ENCODE data around the gene ABCA4.
A peak's percentile ranks its signal among the peaks of the same experiment; 100 is the strongest.

Gene ABCA4

DNA sequence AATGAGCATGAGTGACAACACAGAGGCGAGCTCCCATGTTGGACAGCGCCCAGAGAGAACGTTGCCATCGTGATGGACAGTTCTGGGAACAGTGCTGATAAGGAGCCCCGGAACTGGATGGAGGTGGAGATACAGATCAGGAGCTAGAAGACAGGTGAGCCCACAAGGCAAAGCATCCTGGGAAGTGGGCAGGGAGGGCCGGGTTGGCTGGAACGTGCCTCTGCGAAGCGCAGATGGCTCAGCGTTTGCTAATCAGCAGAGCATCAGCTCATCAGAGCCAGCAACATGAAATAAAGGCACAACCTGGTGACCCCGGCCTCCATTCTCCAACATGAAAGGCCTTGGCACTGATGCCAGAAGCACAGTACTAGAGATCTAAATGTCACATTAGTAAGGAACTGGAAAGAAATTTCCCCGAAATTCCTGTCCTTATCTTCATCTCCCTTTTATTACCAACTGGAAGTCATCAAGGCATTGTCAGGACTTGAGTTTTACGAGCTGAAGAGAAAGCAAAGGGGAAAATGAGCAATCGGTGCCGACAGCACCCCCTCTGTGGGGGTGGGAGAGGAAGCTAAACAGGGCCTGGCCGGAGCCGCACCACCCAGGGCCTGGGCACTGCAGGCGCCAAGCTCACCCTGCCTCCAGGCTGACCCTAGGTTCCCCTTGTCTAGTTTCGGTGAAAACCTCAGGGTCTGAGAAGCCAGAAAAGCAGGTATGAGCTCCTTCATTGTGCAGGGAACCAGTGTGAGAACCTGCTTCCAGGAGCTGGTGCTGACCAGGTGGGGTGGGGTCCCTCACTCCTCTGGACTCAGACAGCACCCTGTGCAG lies 19.9 kb downstream of the ABCA4 start:
- peaks cover 8% of the 10 kb centered on the region for H3K27me3 Mint-ChIP-seq
- H3K4me3 Mint-ChIP-seq = no peak overlapping the region
- no peaks in the 10 kb centered on the region for H3K4me1 Mint-ChIP-seq
- H3K27ac Mint-ChIP-seq = no peak overlapping the region
- no peaks in the 10 kb centered on the region for H3K36me3 Mint-ChIP-seq
- no peaks in the 10 kb centered on the region for H3K9me3 Mint-ChIP-seq

GRCh38 chr1:94100129-94100784 lies 20.7 kb downstream of the ABCA4 start:
- Mint-ChIP-seq H3K4me1 (no peaks in the 10 kb centered on the region), H3K36me3 (no peaks in the 10 kb centered on the region), H3K27me3 (peaks cover 8% of the 10 kb centered on the region), H3K4me3 (no peak overlapping the region), H3K27ac (no peak overlapping the region), H3K9me3 (no peaks in the 10 kb centered on the region)

- H3K4me3 Mint-ChIP-seq = no peak overlapping the region
- H3K36me3 Mint-ChIP-seq = no peaks in the 10 kb centered on the region
- H3K27ac Mint-ChIP-seq = no peak overlapping the region
- no peaks in the 10 kb centered on the region for H3K4me1 Mint-ChIP-seq
- no peaks in the 10 kb centered on the region for H3K9me3 Mint-ChIP-seq
- peaks cover 4% of the 10 kb centered on the region for H3K27me3 Mint-ChIP-seq
These were observed 21.6 kb downstream of the ABCA4 start for GRCh38 chr1:94099303-94099702.

- Mint-ChIP-seq H3K27ac (no peak overlapping the region), H3K4me3 (no peak overlapping the region), H3K27me3 (peaks cover 4% of the 10 kb centered on the region), H3K4me1 (no peaks in the 10 kb centered on the region), H3K36me3 (no peaks in the 10 kb centered on the region), H3K9me3 (no peaks in the 10 kb centered on the region)
These were observed 22.3 kb downstream of the ABCA4 start for GRCh38 chr1:94098585-94099111.

DNA sequence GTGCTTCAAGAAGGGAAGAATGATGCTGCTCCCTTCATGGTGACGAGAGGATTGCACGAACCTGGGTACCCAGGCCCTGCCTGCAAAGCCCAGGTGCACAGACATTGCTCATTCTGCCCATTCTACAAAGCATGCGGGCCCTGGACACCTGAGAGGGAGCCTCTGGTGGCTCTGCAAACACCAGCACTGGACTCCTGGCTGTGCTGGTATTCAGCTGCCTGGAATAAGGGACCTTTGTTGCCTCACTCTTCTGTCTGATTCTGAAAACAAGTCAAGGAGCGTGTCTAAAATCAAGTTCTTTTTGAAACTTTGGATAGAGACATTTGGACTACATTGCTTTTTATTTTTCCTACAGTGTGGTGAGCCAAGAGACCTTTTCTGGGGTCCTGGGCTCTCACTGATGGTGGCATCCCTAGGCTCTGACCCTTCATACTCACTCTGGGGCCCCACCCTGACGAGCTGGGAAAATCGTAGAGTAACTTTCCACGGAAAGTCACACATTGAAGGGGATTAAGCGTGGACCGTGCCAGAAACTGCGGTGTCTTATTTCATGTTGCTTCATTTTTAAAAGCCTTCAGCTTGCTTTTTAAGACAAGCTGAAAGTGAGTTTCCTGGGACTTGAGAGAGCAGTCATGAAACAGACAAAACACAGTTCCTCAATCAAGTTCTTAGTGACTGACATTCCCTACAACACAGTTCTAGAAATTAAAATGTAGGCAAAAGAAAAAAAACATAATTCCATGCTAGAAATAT lies 24.0 kb downstream of the ABCA4 start:
- Mint-ChIP-seq H3K27ac (no peak overlapping the region), H3K27me3 (peaks cover 1% of the 10 kb centered on the region), H3K9me3 (no peaks in the 10 kb centered on the region), H3K4me3 (no peak overlapping the region), H3K4me1 (peaks cover 10% of the 10 kb centered on the region), H3K36me3 (no peaks in the 10 kb centered on the region)

- H3K27me3 Mint-ChIP-seq = no peaks in the 10 kb centered on the region
- no peak overlapping the region for H3K27ac Mint-ChIP-seq
- peaks cover 16% of the 10 kb centered on the region for H3K4me1 Mint-ChIP-seq
- H3K9me3 Mint-ChIP-seq = no peaks in the 10 kb centered on the region
- H3K4me3 Mint-ChIP-seq = no peak overlapping the region
- no peaks in the 10 kb centered on the region for H3K36me3 Mint-ChIP-seq
These were observed 25.0 kb downstream of the ABCA4 start for GRCh38 chr1:94095744-94096469.

- Mint-ChIP-seq H3K4me1 (peaks cover 16% of the 10 kb centered on the region), H3K27me3 (peaks cover 3% of the 10 kb centered on the region), H3K27ac (no peak overlapping the region), H3K4me3 (no peak overlapping the region), H3K9me3 (no peaks in the 10 kb centered on the region), H3K36me3 (no peaks in the 10 kb centered on the region)
These were observed 25.8 kb downstream of the ABCA4 start for GRCh38 chr1:94095112-94095637.

- no peaks in the 10 kb centered on the region for H3K36me3 Mint-ChIP-seq
- H3K27ac Mint-ChIP-seq = no peak overlapping the region
- H3K4me3 Mint-ChIP-seq = no peak overlapping the region
- peaks cover 3% of the 10 kb centered on the region for H3K27me3 Mint-ChIP-seq
- no peaks in the 10 kb centered on the region for H3K9me3 Mint-ChIP-seq
- H3K4me1 Mint-ChIP-seq = peaks cover 16% of the 10 kb centered on the region
These were observed 26.4 kb downstream of the ABCA4 start for GRCh38 chr1:94094469-94095111.

DNA sequence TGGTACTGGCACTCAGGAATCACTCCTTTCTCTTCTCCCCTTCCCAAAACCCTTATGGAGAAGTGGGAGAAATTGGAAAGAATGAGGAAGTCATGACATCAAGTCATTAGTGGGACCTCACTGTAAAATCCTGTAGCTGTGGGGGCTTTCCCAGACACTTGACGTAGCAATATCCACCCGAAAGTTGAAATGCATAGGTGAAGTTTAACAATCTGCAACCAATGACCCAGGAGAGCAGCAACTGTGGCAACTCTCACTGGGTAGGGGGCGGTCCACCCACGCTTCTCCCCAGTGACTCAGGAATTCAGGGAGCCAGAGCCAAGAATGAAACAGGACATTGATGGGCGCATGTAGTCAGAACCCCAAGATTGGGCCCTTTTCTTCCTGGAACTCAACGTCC lies 27.0 kb downstream of the ABCA4 start:
- Mint-ChIP-seq H3K9me3 (no peaks in the 10 kb centered on the region), H3K4me1 (peaks cover 16% of the 10 kb centered on the region), H3K27me3 (peaks cover 3% of the 10 kb centered on the region), H3K27ac (peak overlapping the region; percentile 4), H3K36me3 (no peaks in the 10 kb centered on the region), H3K4me3 (no peak overlapping the region)

DNA sequence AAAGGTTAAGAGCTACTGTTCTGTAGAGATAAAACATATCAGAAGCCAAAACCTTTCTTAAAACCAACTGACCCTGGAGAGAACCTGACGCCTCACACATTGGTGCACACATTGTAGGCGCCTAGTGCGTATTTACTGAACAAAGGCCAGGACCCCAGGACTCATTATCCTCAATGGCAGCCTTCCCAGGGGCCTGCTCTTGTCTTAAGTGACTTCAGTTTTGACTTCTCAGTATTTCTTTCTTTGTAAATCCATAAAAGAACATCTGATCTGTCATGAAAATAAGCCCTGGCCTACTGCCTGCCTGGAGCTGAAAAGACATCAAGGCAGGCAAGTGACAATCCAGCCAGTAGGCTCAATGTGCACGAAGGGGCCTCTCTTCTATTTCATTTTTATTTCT lies 27.6 kb downstream of the ABCA4 start:
- peaks cover 4% of the 10 kb centered on the region for H3K27me3 Mint-ChIP-seq
- peaks cover 16% of the 10 kb centered on the region for H3K4me1 Mint-ChIP-seq
- H3K36me3 Mint-ChIP-seq = no peaks in the 10 kb centered on the region
- H3K9me3 Mint-ChIP-seq = no peaks in the 10 kb centered on the region
- H3K4me3 Mint-ChIP-seq = no peak overlapping the region
- H3K27ac Mint-ChIP-seq = no peak overlapping the region

- Mint-ChIP-seq H3K4me1 (peaks cover 16% of the 10 kb centered on the region), H3K36me3 (peaks cover 2% of the 10 kb centered on the region), H3K27me3 (peaks cover 4% of the 10 kb centered on the region), H3K27ac (no peak overlapping the region), H3K9me3 (no peaks in the 10 kb centered on the region), H3K4me3 (no peak overlapping the region)
These were observed 28.7 kb downstream of the ABCA4 start for GRCh38 chr1:94092210-94092613.

- H3K27ac Mint-ChIP-seq = no peak overlapping the region
- H3K27me3 Mint-ChIP-seq = peaks cover 5% of the 10 kb centered on the region
These were observed 30.2 kb downstream of the ABCA4 start for GRCh38 chr1:94090761-94091160.

DNA sequence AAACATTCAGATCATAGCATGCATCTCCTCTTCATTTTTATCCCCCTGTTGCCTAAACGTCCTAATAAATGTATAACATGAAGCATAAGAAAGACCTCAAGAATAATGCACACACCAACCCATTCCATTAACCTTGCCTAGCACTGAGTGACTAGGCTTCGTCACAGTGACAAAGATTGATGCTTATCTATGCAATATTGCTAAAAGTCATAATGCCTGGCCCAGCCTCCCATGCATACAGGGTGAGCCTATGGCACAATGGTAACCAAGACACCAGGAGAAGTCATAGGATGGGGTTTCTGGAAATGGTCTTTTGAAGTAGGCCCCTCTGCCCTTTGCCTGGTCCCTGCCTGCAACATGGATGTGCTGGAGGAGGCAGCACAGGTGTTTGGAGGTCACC lies 33.8 kb downstream of the ABCA4 start:
- Mint-ChIP-seq H3K9me3 (no peaks in the 10 kb centered on the region), H3K27me3 (peaks cover 9% of the 10 kb centered on the region), H3K36me3 (peaks cover 2% of the 10 kb centered on the region), H3K27ac (no peak overlapping the region), H3K4me3 (no peak overlapping the region), H3K4me1 (peaks cover 8% of the 10 kb centered on the region)

More at GRCh38 chr1:94090761-94091160, 30.2 kb downstream of the ABCA4 start:
- Mint-ChIP-seq H3K4me1 (peaks cover 16% of the 10 kb centered on the region), H3K9me3 (no peaks in the 10 kb centered on the region), H3K36me3 (peaks cover 2% of the 10 kb centered on the region), H3K4me3 (no peak overlapping the region)

DNA sequence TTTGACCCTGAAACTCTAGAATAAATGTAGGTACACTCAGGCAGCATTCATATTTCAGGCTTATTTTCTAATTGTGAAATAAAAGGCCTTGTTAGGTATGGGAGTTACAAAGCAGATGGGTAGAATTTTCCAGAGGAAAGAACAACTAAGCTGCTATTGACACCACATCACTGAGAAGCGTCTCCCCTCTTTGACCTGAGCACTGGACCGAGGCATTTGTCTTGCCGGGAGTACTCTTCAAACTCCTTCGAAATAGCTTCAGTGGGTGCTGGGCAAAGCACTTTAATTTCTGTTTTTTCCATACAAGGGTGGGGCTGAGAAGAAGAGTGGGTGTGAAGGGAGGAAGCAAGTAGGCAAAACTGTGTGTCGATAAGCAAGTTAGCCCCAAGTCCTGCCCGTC lies 36.4 kb downstream of the ABCA4 start:
- H3K9me3 Mint-ChIP-seq = no peaks in the 10 kb centered on the region
- H3K27ac Mint-ChIP-seq = no peak overlapping the region
- peaks cover 6% of the 10 kb centered on the region for H3K27me3 Mint-ChIP-seq
- H3K36me3 Mint-ChIP-seq = peaks cover 2% of the 10 kb centered on the region
- no peaks in the 10 kb centered on the region for H3K4me1 Mint-ChIP-seq
- no peak overlapping the region for H3K4me3 Mint-ChIP-seq

All from activated naive CD4-positive, alpha-beta T cell treated with anti-CD3 and anti-CD28 coated beads, Interleukin-2, amount 50 U/mL, for 24 hours (primary cell).